ENCODE results near the gene ZSCAN26.
"Not testable (repeated sequence)": the region's sequence is repeated elsewhere in the genome, so short reads cannot be mapped to it uniquely, and the experiment has no call there.

ZSCAN26 gene

DNA sequence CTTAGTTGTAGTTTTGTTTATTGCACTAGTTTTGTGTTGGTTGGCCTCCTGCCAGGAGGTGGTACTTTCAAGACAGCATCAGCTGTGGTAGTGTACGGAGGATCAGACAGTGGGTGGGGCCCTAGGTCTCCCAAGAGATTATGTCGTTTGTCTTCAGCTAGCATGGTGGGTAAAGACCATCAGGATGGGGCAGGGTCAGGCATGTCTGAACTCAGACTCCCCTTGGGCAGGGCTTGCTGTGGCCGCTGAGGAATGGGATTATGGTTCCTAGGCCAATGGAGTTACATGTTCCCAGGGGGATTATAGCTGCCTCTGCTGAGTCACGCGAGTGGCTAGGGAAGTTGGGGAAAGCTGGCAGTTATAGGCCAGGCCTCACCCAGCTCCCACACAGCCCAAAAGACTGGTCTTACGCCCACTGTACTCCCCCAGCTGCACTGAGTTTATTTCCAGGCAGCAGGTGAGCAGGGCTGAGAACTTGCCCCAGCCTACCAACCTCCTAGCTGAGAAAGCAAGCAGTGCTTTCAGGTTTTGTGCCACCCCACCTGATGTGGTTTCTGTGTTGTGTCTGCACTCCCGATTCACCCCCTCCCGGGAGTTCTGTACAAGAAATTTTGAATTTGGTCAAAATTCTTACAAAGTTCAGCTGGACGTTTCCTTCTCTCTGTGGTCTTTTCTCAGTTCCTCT is 44.3 kb downstream of the ZSCAN26 start:
- H3K9ac ChIP-seq = no peak overlapping the region
- H3K4me3 ChIP-seq (ENCODE audit: low read depth, low read length) = no peak overlapping the region
- H2AFZ ChIP-seq = no peak overlapping the region
- H3K4me1 ChIP-seq = no peaks in the 10 kb centered on the region
- H3K27me3 ChIP-seq (ENCODE audit: control insufficient read depth, insufficient read depth, low read length) = no peaks in the 10 kb centered on the region
- H3K79me2 ChIP-seq = no peaks in the 10 kb centered on the region
- TF ChIP-seq, protein P1, sequence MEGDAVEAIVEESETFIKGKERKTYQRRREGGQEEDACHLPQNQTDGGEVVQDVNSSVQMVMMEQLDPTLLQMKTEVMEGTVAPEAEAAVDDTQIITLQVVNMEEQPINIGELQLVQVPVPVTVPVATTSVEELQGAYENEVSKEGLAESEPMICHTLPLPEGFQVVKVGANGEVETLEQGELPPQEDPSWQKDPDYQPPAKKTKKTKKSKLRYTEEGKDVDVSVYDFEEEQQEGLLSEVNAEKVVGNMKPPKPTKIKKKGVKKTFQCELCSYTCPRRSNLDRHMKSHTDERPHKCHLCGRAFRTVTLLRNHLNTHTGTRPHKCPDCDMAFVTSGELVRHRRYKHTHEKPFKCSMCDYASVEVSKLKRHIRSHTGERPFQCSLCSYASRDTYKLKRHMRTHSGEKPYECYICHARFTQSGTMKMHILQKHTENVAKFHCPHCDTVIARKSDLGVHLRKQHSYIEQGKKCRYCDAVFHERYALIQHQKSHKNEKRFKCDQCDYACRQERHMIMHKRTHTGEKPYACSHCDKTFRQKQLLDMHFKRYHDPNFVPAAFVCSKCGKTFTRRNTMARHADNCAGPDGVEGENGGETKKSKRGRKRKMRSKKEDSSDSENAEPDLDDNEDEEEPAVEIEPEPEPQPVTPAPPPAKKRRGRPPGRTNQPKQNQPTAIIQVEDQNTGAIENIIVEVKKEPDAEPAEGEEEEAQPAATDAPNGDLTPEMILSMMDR (IDR thresholded peaks at IDR 0.05) = no peak
- no peak overlapping the region for H3K27ac ChIP-seq
- H3K9me3 ChIP-seq (ENCODE audit: control insufficient read depth, low read length) = no peaks in the 10 kb centered on the region
- H3K4me2 ChIP-seq (ENCODE audit: low read length) = no peak overlapping the region
- H3K36me3 ChIP-seq (ENCODE audit: control insufficient read depth, insufficient read depth, low read length) = no peaks in the 10 kb centered on the region

DNA sequence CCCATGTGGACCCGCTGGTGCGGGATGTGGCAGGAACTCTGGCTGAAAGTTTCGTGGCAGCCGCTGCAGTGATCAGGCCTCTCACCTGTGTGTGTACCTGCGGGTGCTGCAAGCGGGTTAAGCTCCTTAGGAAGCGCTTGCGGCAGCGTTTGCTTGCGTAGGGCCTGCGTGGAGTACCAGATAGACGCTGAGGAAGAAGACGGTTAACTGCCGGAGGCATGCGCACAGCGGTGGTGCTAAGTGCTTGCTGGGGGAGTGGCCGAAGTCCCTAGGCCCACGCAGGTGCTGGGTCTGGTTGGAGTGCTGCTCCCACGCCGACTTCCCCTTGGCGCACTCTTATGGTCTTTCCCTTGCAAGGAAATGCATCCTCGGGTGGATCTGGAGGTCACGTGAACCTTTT is 46.0 kb downstream of the ZSCAN26 start:
- H3K27ac ChIP-seq = no peak overlapping the region
- TF ChIP-seq, protein P1 (IDR thresholded peaks at IDR 0.05) = no peak
- H3K4me2 ChIP-seq (ENCODE audit: low read length) = no peak overlapping the region

DNA sequence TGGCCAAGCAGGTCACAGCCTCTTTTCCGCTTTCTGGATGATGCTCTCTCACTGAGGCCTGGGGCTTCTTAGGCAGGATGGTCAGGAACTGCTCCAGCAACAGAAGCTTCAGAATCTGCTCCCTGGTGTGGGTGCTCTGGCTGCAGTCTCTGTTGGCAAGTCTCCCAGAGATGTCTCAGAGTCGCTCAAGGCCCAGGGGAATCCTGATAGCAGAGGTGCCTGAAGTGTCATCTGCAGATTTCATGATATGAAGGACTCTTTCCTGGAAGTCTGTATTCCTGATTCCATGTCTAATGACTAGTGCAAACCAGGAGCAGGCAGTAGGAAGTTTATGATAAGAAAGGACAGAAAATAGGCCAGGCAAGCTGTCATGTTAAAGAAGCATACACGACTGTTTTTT is 48.7 kb downstream of the ZSCAN26 start:
- Histone ChIP-seq H3K9me3 (ENCODE audit: control insufficient read depth, low read length) (no peaks in the 10 kb centered on the region), H3K27ac (no peak overlapping the region), H3K4me1 (no peaks in the 10 kb centered on the region), H3K4me3 (ENCODE audit: low read depth, low read length) (no peak overlapping the region), H3K79me2 (no peaks in the 10 kb centered on the region), H2AFZ (no peak overlapping the region), H3K9ac (no peak overlapping the region), H3K4me2 (ENCODE audit: low read length) (no peak overlapping the region), H3K36me3 (ENCODE audit: control insufficient read depth, insufficient read depth, low read length) (no peaks in the 10 kb centered on the region), H3K27me3 (ENCODE audit: control insufficient read depth, insufficient read depth, low read length) (no peaks in the 10 kb centered on the region)
- TF ChIP-seq, protein P1 (IDR thresholded peaks at IDR 0.05) = no peak

More for the DNA sequence above, 46.0 kb downstream of the ZSCAN26 start:
- Histone ChIP-seq H3K4me3 (ENCODE audit: low read depth, low read length) (no peak overlapping the region), H3K27me3 (ENCODE audit: control insufficient read depth, insufficient read depth, low read length) (no peaks in the 10 kb centered on the region), H3K4me1 (no peaks in the 10 kb centered on the region), H3K36me3 (ENCODE audit: control insufficient read depth, insufficient read depth, low read length) (no peaks in the 10 kb centered on the region), H3K9ac (no peak overlapping the region), H2AFZ (no peak overlapping the region), H3K79me2 (no peaks in the 10 kb centered on the region), H3K9me3 (ENCODE audit: control insufficient read depth, low read length) (no peaks in the 10 kb centered on the region)

DNA sequence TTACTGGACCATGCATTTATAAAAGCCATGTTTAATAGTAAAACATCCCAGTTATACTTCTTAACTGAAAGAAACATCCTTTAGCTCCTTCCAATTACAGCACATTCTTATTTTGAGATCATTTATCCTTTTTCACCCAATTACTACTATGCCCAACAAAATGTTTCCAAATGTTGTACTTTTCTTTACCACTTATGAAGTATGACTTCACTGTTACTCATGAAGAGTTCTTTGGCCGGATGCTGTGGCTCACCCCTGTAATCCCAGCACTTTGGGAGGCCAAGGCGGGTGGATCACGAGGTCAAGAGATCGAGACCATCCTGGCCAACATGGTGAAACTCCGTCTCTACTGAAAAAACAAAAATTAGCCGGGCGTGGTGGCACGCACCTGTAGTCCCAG is 50.9 kb downstream of the ZSCAN26 start:
- not testable (repeated sequence) for H3K4me1 ChIP-seq; H3K36me3 ChIP-seq (ENCODE audit: control insufficient read depth, insufficient read depth, low read length); H3K4me2 ChIP-seq (ENCODE audit: low read length); H3K27ac ChIP-seq; H3K9me3 ChIP-seq (ENCODE audit: control insufficient read depth, low read length); H3K79me2 ChIP-seq; H3K4me3 ChIP-seq (ENCODE audit: low read depth, low read length); H3K27me3 ChIP-seq (ENCODE audit: control insufficient read depth, insufficient read depth, low read length); H3K9ac ChIP-seq; H2AFZ ChIP-seq

DNA sequence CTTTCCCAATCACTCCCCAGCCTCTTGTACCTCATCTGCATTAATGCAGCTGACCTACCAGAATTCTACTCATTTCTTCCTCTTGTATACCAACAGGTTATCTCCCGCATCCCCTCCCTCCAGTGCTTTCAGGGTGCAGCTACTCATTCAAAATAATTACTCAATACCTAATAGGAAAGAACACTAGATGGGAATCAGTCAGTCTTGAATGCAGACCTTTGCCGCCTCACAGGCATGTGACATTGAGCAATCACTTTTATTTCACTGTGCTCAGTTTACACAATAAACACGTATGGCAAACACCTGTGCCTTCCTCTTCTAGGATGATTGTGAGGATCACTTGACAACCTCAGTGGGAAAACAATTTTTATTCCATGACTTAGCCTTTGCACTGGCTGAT is 55.7 kb downstream of the ZSCAN26 start:
- Histone ChIP-seq H3K9ac (no peak overlapping the region), H3K79me2 (no peaks in the 10 kb centered on the region), H3K27ac (no peak overlapping the region), H3K4me3 (ENCODE audit: low read depth, low read length) (no peak overlapping the region), H3K4me1 (no peaks in the 10 kb centered on the region), H3K27me3 (ENCODE audit: control insufficient read depth, insufficient read depth, low read length) (no peaks in the 10 kb centered on the region), H2AFZ (no peak overlapping the region), H3K9me3 (ENCODE audit: control insufficient read depth, low read length) (peaks cover 11% of the 10 kb centered on the region), H3K4me2 (ENCODE audit: low read length) (no peak overlapping the region), H3K36me3 (ENCODE audit: control insufficient read depth, insufficient read depth, low read length) (peaks cover 14% of the 10 kb centered on the region)
- TF ChIP-seq, protein P1 (IDR thresholded peaks at IDR 0.05) = no peak

All from parathyroid adenoma (tissue), 2 donors.